HG02885 (cell line): Measurements from ENCODE around the gene TOR2A.
"Not testable (repeated sequence)": the region's sequence is repeated elsewhere in the genome, so short reads cannot be mapped to it uniquely, and the experiment has no call there.

Experiments
- ATAC-seq: cut with Tn5 transposase; IDR thresholded peaks from one replicate; pipeline ENCODE4 v1.9.1; 2021; ENCODE audit warnings: mild to moderate bottlenecking; ENCODE audit not compliant: unreplicated experiment, poor library complexity

Gene TOR2A

GRCh38 chr9:127769929-127770582 lies 35.0 kb upstream of the TOR2A start:
- no peak for ATAC-seq

GRCh38 chr9:127769101-127769500 lies 34.0 kb upstream of the TOR2A start:
- ATAC-seq = no peak

GRCh38 chr9:127768698-127769097 lies 33.6 kb upstream of the TOR2A start:
- no peak for ATAC-seq

GRCh38 chr9:127767909-127768331 lies 32.8 kb upstream of the TOR2A start:
- no peak for ATAC-seq

GRCh38 chr9:127767410-127767809 lies 32.3 kb upstream of the TOR2A start:
- no peak for ATAC-seq

GRCh38 chr9:127765418-127765817 lies 30.3 kb upstream of the TOR2A start:
- no peak for ATAC-seq

- ATAC-seq = no peak
These were observed 28.9 kb upstream of the TOR2A start for GRCh38 chr9:127763918-127764384.

- ATAC-seq = no peak
These were observed 27.1 kb upstream of the TOR2A start for GRCh38 chr9:127762111-127762676.

- no peak for ATAC-seq
These were observed 26.4 kb upstream of the TOR2A start for GRCh38 chr9:127761491-127761956.

GRCh38 chr9:127761061-127761460 lies 26.0 kb upstream of the TOR2A start:
- ATAC-seq = no peak

- ATAC-seq = no peak
These were observed 23.7 kb upstream of the TOR2A start for GRCh38 chr9:127758843-127759242.

- ATAC-seq = not testable (repeated sequence)
These were observed 21.7 kb upstream of the TOR2A start for GRCh38 chr9:127756776-127757175.

GRCh38 chr9:127756233-127756632 lies 21.1 kb upstream of the TOR2A start:
- ATAC-seq = no peak

GRCh38 chr9:127755061-127756060 lies 20.3 kb upstream of the TOR2A start:
- ATAC-seq = no peak

- ATAC-seq = no peak
These were observed 19.3 kb upstream of the TOR2A start for GRCh38 chr9:127754099-127755060.

- ATAC-seq = no peak
These were observed 18.5 kb upstream of the TOR2A start for GRCh38 chr9:127753622-127754021.

- no peak for ATAC-seq
These were observed 18.1 kb upstream of the TOR2A start for GRCh38 chr9:127753148-127753547.

GRCh38 chr9:127751269-127752054 lies 16.4 kb upstream of the TOR2A start:
- no peak for ATAC-seq
